Heart left ventricle (tissue), 13 donors: Measurements from ENCODE around the gene REM2.

ENCODE experiments used
- CTCF ChIP-seq, 12 donors: fragments of 200-600 bp; sonication (generic) in 4 of 12; IDR thresholded peaks; one replicate each; pipeline versions ENCODE4 v1.5.0 to v1.8.0; 2018 to 2022; ENCODE audit warnings: antibody characterized with exemption in 12 of 12, mild to moderate bottlenecking in 5 of 12
- POLR2A ChIP-seq, 2 donors: fragments of 450-650 bp; IDR thresholded peaks; one replicate each; pipeline ENCODE4 v1.6.1; 2017; ENCODE audit warnings: antibody characterized with exemption in 2 of 2, mild to moderate bottlenecking in 2 of 2, moderate library complexity in 2 of 2
- donor health status: ischemic (EF 13 %, LVEDD 7.1; RV severe dilation, severe dysfunction).
- donor health status: DM: no; HTN: yes; CAD: no.
- donor health status: DM: no; HTN: no; CAD: no.
- donor health status: ischemic (EF 25% LVEDD 6.9; RV normal size, moderate dysfunction).
- donor health status: ischemic (EF 25% LVEDD 5.7; RV mildly dilated, moderate dysfunction).
- donor health status: ischemic (EF 35%, LVEDD 5.7; RV mildly dilated, moderate dysfunction).
- donor health status: nonischemic (EF 11% LVEDD 7.7; RV severe dilation, severe dysfunction).
- donor health status: DM: yes; HTN: yes; CAD: no.
- donor health status: PGD.
- donor health status: ischemic (EF 29% LVEDD 5.4; RV normal size, mild dysfunction).
- donor health status: nonischemic (EF 23%, LVEDD 6.1; RV moderate dilation, normal function).

DNA sequence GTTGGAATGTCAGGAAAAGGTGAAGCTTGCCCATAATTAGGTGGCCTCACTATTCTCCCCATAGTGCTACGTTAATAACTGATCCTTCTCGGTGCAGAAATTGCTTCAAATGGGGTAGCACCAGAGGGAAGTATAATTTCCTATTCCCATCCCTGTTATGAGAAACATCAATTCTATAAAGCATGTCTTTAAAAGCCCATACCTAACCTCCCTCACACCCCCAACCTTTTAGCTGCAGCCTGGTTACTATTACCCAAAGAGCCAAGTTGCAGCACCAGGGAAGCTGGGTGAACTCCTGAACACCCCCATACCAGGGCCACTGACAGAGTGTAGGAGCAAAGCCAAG, 20.7 kb downstream of the REM2 start:
- no peak for TF ChIP-seq POLR2A (IDR thresholded peaks at IDR 0.05)
- TF ChIP-seq CTCF (IDR thresholded peaks at IDR 0.05), result no peak
